ENCODE data around the gene FUT8.
"Not testable (repeated sequence)": the region's sequence is repeated elsewhere in the genome, so short reads cannot be mapped to it uniquely, and the experiment has no call there.

Gene FUT8

DNA sequence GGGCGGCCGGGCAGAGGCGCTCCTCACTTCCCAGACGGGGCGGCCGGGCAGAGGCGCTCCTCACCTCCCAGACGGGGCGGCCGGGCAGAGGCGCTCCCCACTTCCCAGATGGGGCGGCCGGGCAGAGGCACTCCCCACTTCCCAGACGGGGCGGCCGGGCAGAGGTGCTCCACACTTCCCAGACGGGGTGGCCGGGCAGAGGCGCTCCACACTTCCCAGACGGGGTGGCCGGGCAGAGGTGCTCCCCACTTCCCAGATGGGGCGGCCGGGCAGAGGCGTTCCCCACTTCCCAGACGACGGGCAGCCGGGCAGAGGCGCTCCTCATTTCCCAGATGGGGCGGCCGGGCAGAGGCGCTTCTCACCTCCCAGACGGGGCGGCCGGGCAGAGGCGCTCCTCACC lies 304.3 kb downstream of the FUT8 start:
- H2BK15ac ChIP-seq (ENCODE audit: low read length); H3K9ac ChIP-seq (ENCODE audit: low read depth, low read length, poor library complexity); H2BK120ac ChIP-seq (ENCODE audit: low read depth, low read length); H3K79me1 ChIP-seq (ENCODE audit: low read depth, low read length); H2AFZ ChIP-seq (ENCODE audit: low read length); H4K8ac ChIP-seq (ENCODE audit: low read depth, low read length); H3K4me2 ChIP-seq (ENCODE audit: insufficient read depth, low read length, poor library complexity, severe bottlenecking); H2AK5ac ChIP-seq (ENCODE audit: low read depth, low read length); H2BK5ac ChIP-seq (ENCODE audit: low read length); H3K23ac ChIP-seq (ENCODE audit: low read depth, low read length, poor library complexity); H3K36me3 ChIP-seq (replicated peaks in 1 of 2; ENCODE audit: control insufficient read depth in 2 of 2, insufficient read depth in 2 of 2, low read length in 2 of 2); H3K4me3 ChIP-seq (ENCODE audit: low read length in 2 of 2); H3K4me1 ChIP-seq (ENCODE audit: control insufficient read depth in 2 of 2, insufficient read depth in 1 of 2, low read depth in 1 of 2, low read length in 2 of 2); H3K4ac ChIP-seq (ENCODE audit: low read length); H2BK12ac ChIP-seq (ENCODE audit: low read length); H3K27me3 ChIP-seq (ENCODE audit: control insufficient read depth in 3 of 3, insufficient read depth in 3 of 3, low read depth in 1 of 3, low read length in 3 of 3); DNase-seq (ENCODE audit: low spot score); H3K27ac ChIP-seq (replicated peaks; ENCODE audit: low read length); H3K14ac ChIP-seq (ENCODE audit: low read length); H3K9me3 ChIP-seq (replicated peaks in 1 of 2; ENCODE audit: control insufficient read depth in 2 of 2, insufficient read depth in 1 of 2, low read depth in 1 of 2, low read length in 2 of 2); H4K91ac ChIP-seq (ENCODE audit: low read depth, low read length, poor library complexity); H3K18ac ChIP-seq (ENCODE audit: low read length): not testable (repeated sequence)
- no CpG with 5 or more reads among the region's 35 CpGs for WGBS, 2 donors (ENCODE audit: extremely low coverage in 2 of 2, insufficient read length in 2 of 2, insufficient replicate concordance in 1 of 2)

DNA sequence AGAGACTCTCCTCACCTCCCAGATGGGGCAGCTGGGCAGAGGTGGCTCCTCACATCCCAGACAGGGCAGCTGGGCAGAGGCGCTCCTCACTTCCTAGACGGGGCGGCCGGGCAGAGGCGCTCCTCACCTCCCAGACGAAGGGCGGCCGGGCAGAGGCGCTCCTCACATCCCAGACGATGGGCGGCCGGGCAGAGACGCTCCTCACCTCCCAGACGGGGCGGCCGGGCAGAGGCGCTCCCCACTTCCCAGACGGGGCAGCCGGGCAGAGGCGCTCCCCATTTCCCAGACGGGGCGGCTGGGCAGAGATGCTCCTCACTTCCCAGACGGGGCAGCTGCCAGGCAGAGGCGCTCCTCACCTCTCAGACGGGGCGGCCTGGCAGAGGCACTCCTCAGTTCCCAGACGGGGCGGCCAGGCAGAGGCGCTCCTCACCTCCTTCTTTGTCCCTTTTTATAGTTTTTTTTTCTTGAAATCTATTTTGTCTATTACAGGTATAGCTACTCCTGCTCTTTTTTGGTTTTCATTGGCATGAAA lies 304.9 kb downstream of the FUT8 start:
- not testable (repeated sequence) for H3K4me3 ChIP-seq (ENCODE audit: low read length in 2 of 2); H2BK12ac ChIP-seq (ENCODE audit: low read length); H3K4me1 ChIP-seq (ENCODE audit: control insufficient read depth in 2 of 2, insufficient read depth in 1 of 2, low read depth in 1 of 2, low read length in 2 of 2); H4K91ac ChIP-seq (ENCODE audit: low read depth, low read length, poor library complexity); H3K27me3 ChIP-seq (ENCODE audit: control insufficient read depth in 3 of 3, insufficient read depth in 3 of 3, low read depth in 1 of 3, low read length in 3 of 3); H2BK5ac ChIP-seq (ENCODE audit: low read length); H4K8ac ChIP-seq (ENCODE audit: low read depth, low read length); H3K14ac ChIP-seq (ENCODE audit: low read length); H3K4ac ChIP-seq (ENCODE audit: low read length); H2BK15ac ChIP-seq (ENCODE audit: low read length); H3K23ac ChIP-seq (ENCODE audit: low read depth, low read length, poor library complexity); H2AFZ ChIP-seq (ENCODE audit: low read length); H2BK120ac ChIP-seq (ENCODE audit: low read depth, low read length); H3K9ac ChIP-seq (ENCODE audit: low read depth, low read length, poor library complexity); DNase-seq (ENCODE audit: low spot score); H3K4me2 ChIP-seq (ENCODE audit: insufficient read depth, low read length, poor library complexity, severe bottlenecking); H3K36me3 ChIP-seq (replicated peaks in 1 of 2; ENCODE audit: control insufficient read depth in 2 of 2, insufficient read depth in 2 of 2, low read length in 2 of 2); H3K27ac ChIP-seq (replicated peaks; ENCODE audit: low read length); H3K9me3 ChIP-seq (replicated peaks in 1 of 2; ENCODE audit: control insufficient read depth in 2 of 2, insufficient read depth in 1 of 2, low read depth in 1 of 2, low read length in 2 of 2); H3K18ac ChIP-seq (ENCODE audit: low read length); H3K79me1 ChIP-seq (ENCODE audit: low read depth, low read length); H2AK5ac ChIP-seq (ENCODE audit: low read depth, low read length)
- no CpG with 5 or more reads among the region's 29 CpGs for WGBS, 2 donors (ENCODE audit: extremely low coverage in 2 of 2, insufficient read length in 2 of 2, insufficient replicate concordance in 1 of 2)

DNA sequence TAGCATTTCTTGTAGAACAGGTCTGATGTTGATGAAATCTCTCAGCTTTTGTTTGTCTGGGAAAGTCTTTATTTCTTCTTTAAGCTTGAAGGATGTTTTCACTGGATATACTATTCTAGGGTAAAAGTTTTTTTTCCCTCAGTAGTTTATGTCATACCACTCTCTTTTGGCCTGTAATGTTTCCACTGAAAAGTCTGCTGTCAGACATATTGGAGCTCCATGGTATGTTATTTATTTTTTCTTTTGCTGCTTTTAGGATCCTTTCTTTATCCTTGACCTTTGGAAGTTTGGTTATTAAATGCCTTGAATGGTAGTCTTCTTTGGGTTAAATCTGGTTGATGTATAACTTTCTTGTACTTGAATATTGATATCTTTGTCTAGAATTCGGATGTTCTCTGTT lies 306.1 kb downstream of the FUT8 start:
- no peak overlapping the region for H2AFZ ChIP-seq (ENCODE audit: low read length)
- no peaks in the 10 kb centered on the region for H3K36me3 ChIP-seq (replicated peaks in 1 of 2; ENCODE audit: control insufficient read depth in 2 of 2, insufficient read depth in 2 of 2, low read length in 2 of 2)
- peaks cover 4 to 5% of the 10 kb centered on the region in 2 donors for H3K9me3 ChIP-seq (replicated peaks in 1 of 2; ENCODE audit: control insufficient read depth in 2 of 2, insufficient read depth in 1 of 2, low read depth in 1 of 2, low read length in 2 of 2)
- H4K91ac ChIP-seq (ENCODE audit: low read depth, low read length, poor library complexity): no peak overlapping the region
- H2AK5ac ChIP-seq (ENCODE audit: low read depth, low read length): no peak overlapping the region
- H2BK12ac ChIP-seq (ENCODE audit: low read length): no peak overlapping the region
- no peak overlapping the region for H3K4ac ChIP-seq (ENCODE audit: low read length)
- no peak overlapping the region for H3K4me3 ChIP-seq (ENCODE audit: low read length in 2 of 2)
- no CpG with 5 or more reads among the region's 1 CpG for WGBS, 2 donors (ENCODE audit: extremely low coverage in 2 of 2, insufficient read length in 2 of 2, insufficient replicate concordance in 1 of 2)
- DNase-seq (ENCODE audit: low spot score): no peak
- H3K27ac ChIP-seq (replicated peaks; ENCODE audit: low read length): no peak overlapping the region
- no peak overlapping the region for H3K14ac ChIP-seq (ENCODE audit: low read length)
- H3K18ac ChIP-seq (ENCODE audit: low read length): no peak overlapping the region
- no peak overlapping the region for H3K9ac ChIP-seq (ENCODE audit: low read depth, low read length, poor library complexity)
- no peak overlapping the region for H2BK15ac ChIP-seq (ENCODE audit: low read length)
- no peak overlapping the region for H2BK120ac ChIP-seq (ENCODE audit: low read depth, low read length)
- H2BK5ac ChIP-seq (ENCODE audit: low read length): no peak overlapping the region
- H4K8ac ChIP-seq (ENCODE audit: low read depth, low read length): no peak overlapping the region
- H3K4me1 ChIP-seq (ENCODE audit: control insufficient read depth in 2 of 2, insufficient read depth in 1 of 2, low read depth in 1 of 2, low read length in 2 of 2): no peaks in the 10 kb centered on the region
- H3K79me1 ChIP-seq (ENCODE audit: low read depth, low read length): no peaks in the 10 kb centered on the region
- no peaks in the 10 kb centered on the region for H3K27me3 ChIP-seq (ENCODE audit: control insufficient read depth in 3 of 3, insufficient read depth in 3 of 3, low read depth in 1 of 3, low read length in 3 of 3)
- no peak overlapping the region for H3K4me2 ChIP-seq (ENCODE audit: insufficient read depth, low read length, poor library complexity, severe bottlenecking)
- no peak overlapping the region for H3K23ac ChIP-seq (ENCODE audit: low read depth, low read length, poor library complexity)

DNA sequence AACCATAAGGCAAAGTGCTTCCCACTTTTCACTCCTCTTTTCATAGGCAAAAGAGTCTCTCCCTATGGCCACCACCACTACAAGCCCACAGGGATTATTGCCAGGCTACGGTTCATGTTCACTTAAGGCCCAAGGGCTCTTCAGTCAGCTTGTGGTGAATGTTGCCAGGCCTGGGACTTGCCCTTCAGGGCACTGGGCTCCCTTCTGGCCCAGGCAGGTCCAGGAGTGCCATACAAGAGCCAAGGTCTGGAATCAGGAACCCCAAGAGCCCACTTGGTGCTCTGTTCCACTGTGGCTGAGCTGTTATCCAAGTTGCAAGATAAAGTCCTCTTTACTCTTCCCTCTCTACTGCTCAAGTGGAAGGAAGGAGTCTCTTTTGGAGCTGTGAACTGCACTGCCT lies 307.6 kb downstream of the FUT8 start:
- H3K36me3 ChIP-seq (replicated peaks in 1 of 2; ENCODE audit: control insufficient read depth in 2 of 2, insufficient read depth in 2 of 2, low read length in 2 of 2): peaks cover 0 to 2% of the 10 kb centered on the region in 2 donors

More for the DNA sequence above, 307.6 kb downstream of the FUT8 start:
- Histone ChIP-seq H4K8ac (ENCODE audit: low read depth, low read length) (no peak overlapping the region), H3K27me3 (ENCODE audit: control insufficient read depth in 3 of 3, insufficient read depth in 3 of 3, low read depth in 1 of 3, low read length in 3 of 3) (no peaks in the 10 kb centered on the region), H2BK12ac (ENCODE audit: low read length) (no peak overlapping the region), H3K23ac (ENCODE audit: low read depth, low read length, poor library complexity) (no peak overlapping the region), H3K4me3 (ENCODE audit: low read length in 2 of 2) (no peak overlapping the region), H2BK5ac (ENCODE audit: low read length) (no peak overlapping the region), H3K79me1 (ENCODE audit: low read depth, low read length) (no peaks in the 10 kb centered on the region), H2AFZ (ENCODE audit: low read length) (no peak overlapping the region), H3K14ac (ENCODE audit: low read length) (no peak overlapping the region), H2BK15ac (ENCODE audit: low read length) (no peak overlapping the region), H3K27ac (replicated peaks; ENCODE audit: low read length) (no peak overlapping the region), H3K9ac (ENCODE audit: low read depth, low read length, poor library complexity) (no peak overlapping the region), H2AK5ac (ENCODE audit: low read depth, low read length) (no peak overlapping the region), H3K4me1 (ENCODE audit: control insufficient read depth in 2 of 2, insufficient read depth in 1 of 2, low read depth in 1 of 2, low read length in 2 of 2) (no peaks in the 10 kb centered on the region), H2BK120ac (ENCODE audit: low read depth, low read length) (no peak overlapping the region), H3K4me2 (ENCODE audit: insufficient read depth, low read length, poor library complexity, severe bottlenecking) (no peak overlapping the region), H3K4ac (ENCODE audit: low read length) (no peak overlapping the region), H3K9me3 (replicated peaks in 1 of 2; ENCODE audit: control insufficient read depth in 2 of 2, insufficient read depth in 1 of 2, low read depth in 1 of 2, low read length in 2 of 2) (peaks cover 2 to 4% of the 10 kb centered on the region in 2 donors), H3K18ac (ENCODE audit: low read length) (no peak overlapping the region), H4K91ac (ENCODE audit: low read depth, low read length, poor library complexity) (no peak overlapping the region)
- no CpG with 5 or more reads among the region's 1 CpG for WGBS, 2 donors (ENCODE audit: extremely low coverage in 2 of 2, insufficient read length in 2 of 2, insufficient replicate concordance in 1 of 2)
- no peak for DNase-seq (ENCODE audit: low spot score)

Measured in neuronal stem cell (in vitro differentiated cells).